Peyer's patch (tissue), 4 donors: ENCODE measurements around the gene SUCNR1. TPM values are rescaled to one million over a fixed set of nuclear protein-coding genes. Genes with fewer than 3 reads are reported as not detected.
A peak's percentile ranks its signal among the peaks of the same experiment; 100 is the strongest.

Experiments used
- DNase-seq, 3 donors: peaks; one replicate each; pipeline ENCODE4 v3.0.0-alpha.2; 2017 to 2019
- H3K27ac ChIP-seq, 4 donors: fragments of 200-600 bp; sonication (generic); one replicate each; pipeline ENCODE4 v1.5.1; 2016 to 2019
- H3K27me3 ChIP-seq, 2 donors: fragments of 200-600 bp; sonication (generic); one replicate each; pipeline ENCODE4 v1.5.1; 2019
- H3K36me3 ChIP-seq, 3 donors: fragments of 200-600 bp; sonication (generic); one replicate each; pipeline ENCODE4 v1.5.1; 2016 to 2019
- H3K4me1 ChIP-seq, 4 donors: fragments of 200-600 bp; sonication (generic); one replicate each; pipeline ENCODE4 v1.5.1; 2016 to 2019
- H3K4me3 ChIP-seq, 4 donors: fragments of 200-600 bp; sonication (generic); 1 replicate in 3 of 4; 2 replicates in 1 of 4; pipeline ENCODE4 v1.5.1; 2016 to 2019; ENCODE audit warnings: mild to moderate bottlenecking in 1 of 4
- H3K9me3 ChIP-seq, 4 donors: fragments of 200-600 bp; sonication (generic); one replicate each; pipeline ENCODE4 v1.5.1; 2016 to 2019; ENCODE audit warnings: mild to moderate bottlenecking in 1 of 4
- CTCF ChIP-seq, 6 experiments: fragments of 450-650 bp in 4 of 6; fragments of 200-600 bp in 2 of 6; sonication (generic) in 1 of 6; IDR thresholded peaks; one replicate each; pipeline ENCODE4 v1.5.1; 2017 to 2019; ENCODE audit warnings: antibody characterized with exemption in 6 of 6, mild to moderate bottlenecking in 3 of 6, moderate library complexity in 1 of 6
- POLR2A ChIP-seq, 2 donors: fragments of 450-650 bp; IDR thresholded peaks; one replicate each; pipeline ENCODE4 v1.5.1; 2017; ENCODE audit warnings: antibody characterized with exemption in 2 of 2, mild to moderate bottlenecking in 2 of 2, moderate library complexity in 2 of 2
- total RNA-seq, 4 donors: library from RNA; depleted of rRNA; stranded (reverse); fragments of >200 nt; gene quantifications; one replicate each; pipeline ENCODE4 v1.1.0, GENCODE V29; 2016

The SUCNR1 gene
- total RNA-seq, 4 donors from 2014 or later, result 0.35 to 1.3 (median 0.57) TPM; not detected in 1

GRCh38 chr3:151908399-151908798 is 35.0 kb downstream of the SUCNR1 start:
- Histone ChIP-seq H3K4me3 (no peak overlapping the region), H3K36me3 (no peaks in the 10 kb centered on the region), H3K9me3 (no peaks in the 10 kb centered on the region), H3K27me3 (no peaks in the 10 kb centered on the region), H3K4me1 (peaks cover 0 to 10% (median 0%) of the 10 kb centered on the region in 4 donors), H3K27ac (no peak overlapping the region)
- TF ChIP-seq POLR2A (IDR thresholded peaks at IDR 0.05) (no peak), CTCF (IDR thresholded peaks at IDR 0.05) (no peak)
- no peak for DNase-seq

- no peaks in the 10 kb centered on the region for H3K4me1 ChIP-seq
- TF ChIP-seq POLR2A (IDR thresholded peaks at IDR 0.05), result no peak
- TF ChIP-seq CTCF (IDR thresholded peaks at IDR 0.05), result no peak
These were observed 36.4 kb downstream of the SUCNR1 start for GRCh38 chr3:151909681-151910405.

GRCh38 chr3:151911462-151911861 is 38.0 kb downstream of the SUCNR1 start:
- Histone ChIP-seq H3K9me3 (no peaks in the 10 kb centered on the region), H3K27ac (no peak overlapping the region), H3K36me3 (no peaks in the 10 kb centered on the region), H3K4me1 (no peaks in the 10 kb centered on the region), H3K27me3 (no peaks in the 10 kb centered on the region), H3K4me3 (no peak overlapping the region)
- TF ChIP-seq POLR2A (IDR thresholded peaks at IDR 0.05) (no peak), CTCF (IDR thresholded peaks at IDR 0.05) (no peak)
- no peak for DNase-seq

More at GRCh38 chr3:151909681-151910405, 36.4 kb downstream of the SUCNR1 start:
- Histone ChIP-seq H3K27ac (no peak overlapping the region), H3K36me3 (no peaks in the 10 kb centered on the region), H3K9me3 (no peaks in the 10 kb centered on the region), H3K4me3 (no peak overlapping the region), H3K27me3 (no peaks in the 10 kb centered on the region)
- no peak for DNase-seq

GRCh38 chr3:151912028-151912427 is 38.6 kb downstream of the SUCNR1 start:
- Histone ChIP-seq H3K36me3 (no peaks in the 10 kb centered on the region), H3K27me3 (no peaks in the 10 kb centered on the region), H3K4me1 (no peaks in the 10 kb centered on the region), H3K9me3 (no peaks in the 10 kb centered on the region), H3K27ac (no peak overlapping the region), H3K4me3 (no peak overlapping the region)
- no peak for TF ChIP-seq POLR2A (IDR thresholded peaks at IDR 0.05)
- DNase-seq, result no peak

- H3K9me3 ChIP-seq, result no peaks in the 10 kb centered on the region
- TF ChIP-seq CTCF (IDR thresholded peaks at IDR 0.05) (no peak), POLR2A (IDR thresholded peaks at IDR 0.05) (no peak)
- no peaks in the 10 kb centered on the region for H3K36me3 ChIP-seq
- H3K4me1 ChIP-seq, result no peaks in the 10 kb centered on the region
- no peak overlapping the region for H3K27ac ChIP-seq
- DNase-seq, result no peak
- H3K4me3 ChIP-seq, result no peak overlapping the region
- no peaks in the 10 kb centered on the region for H3K27me3 ChIP-seq
These were observed 43.3 kb downstream of the SUCNR1 start for GRCh38 chr3:151916781-151917180.

GRCh38 chr3:151918253-151919029 is 45.0 kb downstream of the SUCNR1 start:
- H3K4me1 ChIP-seq, result no peaks in the 10 kb centered on the region
- H3K9me3 ChIP-seq, result no peaks in the 10 kb centered on the region
- no peak overlapping the region for H3K4me3 ChIP-seq
- H3K27ac ChIP-seq, result no peak overlapping the region
- TF ChIP-seq POLR2A (IDR thresholded peaks at IDR 0.05) (no peak), CTCF (IDR thresholded peaks at IDR 0.05) (peak in 5 of 6 experiments; percentile 5 to 78 (median 62))
- H3K36me3 ChIP-seq, result no peaks in the 10 kb centered on the region
- DNase-seq, result no peak
- H3K27me3 ChIP-seq, result no peaks in the 10 kb centered on the region
